ENCODE data around the gene PRPF40A.
"Not testable (repeated sequence)": the region's sequence is repeated elsewhere in the genome, so short reads cannot be mapped to it uniquely, and the experiment has no call there.

PRPF40A gene

DNA sequence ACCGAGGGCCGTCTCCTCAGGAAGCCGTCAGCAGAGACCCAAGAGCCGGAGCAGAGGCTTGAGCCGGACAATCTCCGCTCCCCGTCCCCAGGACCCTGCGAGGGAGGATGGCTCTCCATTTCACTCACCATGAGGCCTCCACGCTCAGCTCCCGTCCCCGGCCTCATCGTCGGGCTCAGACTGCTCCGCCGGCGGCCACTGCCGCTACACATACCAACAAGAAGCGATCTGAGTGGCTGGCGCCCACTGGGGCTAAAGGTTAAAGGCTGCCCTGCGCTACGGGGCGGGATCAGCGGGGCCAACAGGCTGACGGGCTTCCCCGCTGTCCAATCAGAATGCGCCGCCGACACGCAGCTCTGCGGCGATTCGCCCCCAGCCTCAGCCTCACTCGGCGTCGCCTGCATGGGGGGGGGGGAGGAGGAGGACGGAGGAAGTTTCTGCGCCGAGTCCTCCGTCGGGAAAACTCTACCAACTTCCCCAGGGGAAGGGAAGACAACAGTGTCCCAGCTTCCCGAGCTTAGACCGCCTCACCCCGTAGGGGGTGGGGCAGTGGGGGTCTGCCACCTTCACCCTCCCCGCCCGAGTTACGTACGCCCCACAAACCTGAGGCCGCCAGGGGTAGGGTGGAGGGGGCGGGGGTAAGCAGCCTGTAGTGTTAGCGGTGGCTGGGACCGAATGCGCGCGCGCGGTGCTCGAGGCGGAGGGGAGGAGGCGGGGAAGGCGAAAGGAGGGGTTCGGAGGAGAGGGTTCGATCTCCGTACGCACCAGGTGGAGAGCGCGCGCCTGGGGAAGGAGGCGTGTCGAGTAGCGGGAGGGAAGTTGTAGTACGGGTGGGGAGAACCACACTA is at the start of gene PRPF40A:
PRPF40A (minus strand) TSS at position 234 of the 848 bp plus-strand sequence; CDS start at position 212, 22 bp downstream.
- DNase-seq, result peak; percentile 99

DNA sequence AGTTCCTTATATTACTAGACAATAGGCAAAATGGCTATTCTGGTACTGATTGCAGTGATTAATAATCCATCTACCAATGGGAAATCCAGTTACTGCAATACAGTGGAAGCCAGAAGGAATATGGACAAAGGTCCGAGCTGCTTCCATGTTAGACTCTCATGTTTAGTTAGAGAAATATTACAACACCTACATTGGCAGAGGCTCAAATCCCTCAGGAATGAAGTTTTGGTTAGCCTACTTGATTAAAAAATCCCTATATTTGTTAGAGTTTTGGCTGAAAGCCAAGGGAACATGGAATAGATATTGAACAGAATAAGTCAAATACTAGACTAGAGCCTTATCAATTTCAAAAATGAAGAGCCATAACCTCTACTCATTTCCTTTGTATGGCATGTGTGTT is 49.7 kb upstream of the PRPF40A start:
- no peak for DNase-seq

DNA sequence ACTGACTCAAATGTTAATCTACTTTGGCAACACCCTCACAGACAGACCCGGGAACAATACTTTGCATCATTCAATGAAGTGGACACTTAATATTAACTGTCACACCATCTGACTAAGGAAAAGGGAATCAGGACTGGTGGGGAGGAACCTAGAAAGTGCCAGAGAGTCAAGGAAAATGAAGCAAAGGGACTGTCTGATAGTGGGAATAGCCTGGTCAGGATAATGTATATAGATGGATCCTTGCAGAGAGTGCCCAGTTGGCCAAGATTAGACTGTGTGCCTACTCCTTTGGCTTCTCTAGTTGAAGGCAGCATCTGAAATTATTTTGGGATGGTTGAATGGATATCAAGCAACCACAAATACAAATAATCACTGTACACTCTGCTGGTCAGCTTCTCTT is 46.4 kb upstream of the PRPF40A start:
- DNase-seq, result no peak

DNA sequence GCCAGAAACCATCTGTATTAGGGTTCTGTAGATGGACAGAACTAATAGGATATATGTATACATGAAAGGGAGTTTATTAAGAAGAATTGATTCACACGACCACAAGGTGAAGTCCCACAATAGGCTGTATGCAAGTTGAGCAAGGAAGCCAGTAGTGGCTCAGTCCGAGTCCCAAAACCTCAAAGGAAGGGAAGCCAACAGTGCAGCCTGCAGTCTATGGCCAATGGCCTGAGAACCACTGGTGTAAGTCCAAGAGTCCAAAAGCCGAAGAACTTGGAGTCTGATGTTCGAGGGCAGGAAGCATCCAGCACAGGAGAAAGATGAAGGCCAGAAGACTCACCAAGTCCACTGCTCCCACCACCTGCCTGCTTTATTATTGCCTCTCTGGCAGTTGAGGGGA is 45.9 kb upstream of the PRPF40A start:
- not testable (repeated sequence) for DNase-seq

DNA sequence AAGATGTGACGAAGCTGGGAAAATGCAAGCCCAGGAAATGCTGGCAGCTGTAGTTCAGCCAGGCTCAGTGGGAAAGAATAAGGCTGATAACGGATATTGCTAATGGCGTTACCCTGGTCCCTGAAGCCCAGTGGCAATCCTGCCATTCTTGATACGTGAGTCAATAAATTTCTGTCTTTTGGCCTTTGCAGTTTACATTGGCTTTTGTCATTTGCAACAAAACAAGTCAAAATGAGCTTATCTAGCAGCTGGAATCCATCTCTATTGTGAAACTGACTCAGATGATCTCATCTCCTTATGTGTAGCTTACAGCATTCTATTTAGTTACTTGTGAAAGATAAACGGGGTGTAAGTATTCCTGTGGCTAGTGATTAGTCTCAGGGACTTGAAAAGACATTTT is 44.9 kb upstream of the PRPF40A start:
- DNase-seq, result no peak

DNA sequence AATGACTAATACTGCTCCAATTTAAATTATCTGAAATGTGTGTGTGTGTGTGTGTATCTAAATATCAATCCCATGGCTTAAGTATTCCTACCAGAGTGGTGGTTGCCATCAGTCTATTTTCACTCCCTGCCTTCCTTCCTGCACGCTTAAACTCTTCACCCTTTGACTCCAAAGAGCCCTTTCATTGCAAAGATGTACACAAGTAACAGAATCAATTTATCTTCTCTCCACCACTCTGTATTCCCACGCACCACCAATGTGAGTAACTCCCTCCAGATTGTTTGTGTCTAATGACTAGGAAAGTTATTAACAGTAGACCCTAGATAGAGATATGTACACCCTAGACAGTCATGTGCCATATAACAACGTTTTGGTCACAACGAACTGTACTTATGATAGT is 44.0 kb upstream of the PRPF40A start:
- no peak for DNase-seq

DNA sequence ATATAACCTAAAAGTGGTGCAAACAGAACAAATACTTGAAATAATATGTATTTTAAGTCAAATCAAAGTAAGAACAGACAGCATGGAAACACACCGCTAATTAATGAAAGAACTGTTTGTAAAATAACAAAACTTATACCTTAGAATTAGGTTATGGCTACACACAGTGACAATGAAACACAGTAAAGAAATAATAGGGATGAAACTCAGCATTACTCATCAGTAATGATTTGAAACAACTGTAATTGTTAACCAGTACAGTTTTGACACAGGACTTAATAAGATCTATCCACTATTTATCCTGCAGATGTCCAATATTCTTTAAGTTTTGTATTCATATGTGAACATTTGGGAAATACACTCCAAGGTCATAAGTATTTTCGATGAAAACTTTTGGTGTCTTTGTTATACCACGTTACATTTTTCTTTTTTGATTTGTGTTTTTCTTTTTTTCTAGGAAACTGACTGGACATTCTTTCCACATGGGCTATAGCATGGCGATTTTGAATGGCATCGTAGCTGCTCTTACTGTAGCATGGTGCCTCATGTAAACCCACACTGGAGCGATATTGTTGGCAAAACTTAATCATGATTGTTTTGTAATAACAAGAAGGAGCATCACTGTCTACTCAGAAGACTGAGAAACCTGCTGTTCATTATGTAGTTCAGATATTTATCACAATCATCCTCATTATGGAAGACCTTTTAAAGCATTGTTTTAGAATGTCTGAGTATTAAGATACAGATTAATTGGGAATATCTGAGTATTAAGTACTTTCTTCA is 42.2 kb upstream of the PRPF40A start:
- no peak for DNase-seq

DNA sequence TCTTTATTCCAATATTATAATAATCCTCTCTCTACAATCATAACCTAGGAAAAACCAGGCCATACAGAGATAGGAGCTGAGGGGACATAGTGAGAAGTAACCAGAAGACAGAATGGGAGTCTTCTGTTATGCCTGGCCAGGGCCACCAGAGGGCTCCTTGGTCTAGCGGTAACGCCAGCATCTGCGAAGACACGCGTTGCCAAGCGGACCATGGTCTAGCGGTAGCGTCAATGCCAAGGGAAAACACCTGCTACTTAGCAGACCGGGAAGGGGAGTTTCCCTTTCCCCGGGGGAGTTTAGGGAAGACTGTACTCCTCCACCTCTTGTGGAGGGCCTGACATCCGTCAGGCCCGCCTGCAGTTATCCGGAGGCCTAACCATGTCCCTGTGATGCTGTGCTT is 37.8 kb upstream of the PRPF40A start:
- no peak for DNase-seq

DNA sequence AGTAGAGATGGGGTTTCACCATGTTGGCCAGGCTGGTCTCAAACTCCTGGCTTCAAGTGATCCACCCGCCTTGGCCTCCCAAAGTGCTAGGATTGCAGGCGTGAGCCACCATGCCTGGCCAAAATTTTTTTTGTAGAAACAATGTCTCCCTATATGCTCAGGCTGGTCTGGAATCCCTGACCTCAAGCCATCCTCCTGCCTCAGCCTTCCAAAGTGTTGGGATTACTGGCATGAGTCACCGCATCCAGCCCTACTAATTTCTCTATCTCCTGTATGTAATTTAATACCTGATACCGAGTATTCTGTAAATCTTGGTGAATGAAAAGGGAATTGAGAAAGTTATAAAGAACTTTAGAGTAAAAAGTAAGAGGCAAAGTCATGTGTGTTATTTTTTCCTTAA is 30.5 kb upstream of the PRPF40A start:
- DNase-seq, result not testable (repeated sequence)

DNA sequence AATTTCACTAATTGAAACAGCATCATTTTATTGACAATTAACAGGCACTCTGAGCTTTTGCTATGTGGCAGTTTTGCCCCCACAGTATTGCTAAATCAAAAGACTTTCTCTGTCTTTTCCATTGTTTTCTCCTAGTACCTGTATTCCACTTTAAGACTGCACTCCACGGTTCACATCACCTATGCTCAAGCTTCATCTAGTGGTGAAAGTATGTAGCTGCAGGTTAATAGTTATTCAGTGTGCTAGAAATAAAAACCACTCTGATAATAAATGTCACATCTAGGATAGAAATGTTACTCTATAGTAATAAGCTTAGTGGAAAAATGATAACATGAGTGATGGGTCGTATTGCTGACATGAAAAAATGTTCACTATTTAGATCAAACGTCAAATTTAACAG is 25.7 kb upstream of the PRPF40A start:
- DNase-seq, result no peak

DNA sequence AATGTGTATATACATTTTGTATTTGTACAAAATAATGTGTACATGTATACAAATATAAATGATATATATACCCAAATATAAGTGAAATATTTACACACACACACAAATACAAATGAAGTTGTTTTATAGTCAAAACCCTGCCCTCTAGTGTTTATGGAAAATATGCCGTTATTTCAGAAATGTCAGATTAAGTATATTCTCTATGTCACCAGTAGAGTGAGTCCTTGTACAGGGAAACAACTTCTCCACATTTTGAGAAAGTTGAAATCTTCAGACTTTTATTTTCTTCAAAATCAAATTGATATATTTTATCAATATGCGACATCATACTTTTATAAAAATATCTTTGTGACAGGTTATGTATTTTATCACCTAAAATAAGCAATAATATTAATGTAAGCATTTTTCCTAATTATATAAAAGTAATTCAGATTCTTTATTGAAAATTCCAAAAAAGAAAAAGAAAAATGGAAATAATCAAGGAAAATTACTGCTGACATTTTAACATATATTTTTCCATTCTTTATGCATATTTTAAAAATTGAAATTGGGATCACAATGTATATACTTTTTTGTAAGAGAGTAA is 23.6 kb upstream of the PRPF40A start:
- DNase-seq, result no peak

DNA sequence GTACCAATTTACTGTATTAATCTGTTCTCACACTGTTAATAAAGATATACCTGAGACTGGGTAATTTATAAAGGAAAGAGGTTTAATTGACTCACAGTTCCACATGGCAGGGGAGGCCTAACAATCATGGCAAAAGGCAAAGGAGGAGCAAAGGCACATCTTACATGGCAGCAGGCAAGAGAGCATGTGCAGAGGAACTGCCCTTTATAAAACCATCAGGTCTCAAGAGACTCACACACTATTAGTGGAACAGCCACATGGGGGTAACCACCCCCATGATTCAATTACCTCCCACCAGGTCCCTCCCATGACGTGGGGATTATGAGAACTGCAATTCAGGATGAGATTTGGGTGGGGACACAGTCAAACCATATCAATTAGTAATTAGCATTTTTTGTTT is 22.4 kb upstream of the PRPF40A start:
- not testable (repeated sequence) for DNase-seq

DNA sequence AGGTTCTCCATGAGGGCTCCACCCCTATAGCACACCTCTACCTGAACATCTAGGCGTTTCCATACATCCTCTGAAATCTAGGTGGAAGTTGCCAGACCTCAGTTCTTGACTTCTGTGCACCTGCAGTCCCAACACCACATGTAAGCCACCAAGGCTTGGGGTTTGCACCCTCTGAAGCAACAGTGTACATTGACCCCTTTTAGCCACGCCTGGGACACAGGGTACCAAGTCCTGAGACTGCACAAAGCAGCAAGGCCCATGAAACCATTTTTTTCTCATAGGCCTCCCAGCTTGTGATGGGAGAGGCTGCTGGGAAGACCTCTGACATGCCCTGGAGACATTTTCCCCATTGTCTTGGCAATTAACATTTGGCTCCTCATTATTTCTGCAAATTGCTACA is 21.2 kb upstream of the PRPF40A start:
- DNase-seq, result no peak

DNA sequence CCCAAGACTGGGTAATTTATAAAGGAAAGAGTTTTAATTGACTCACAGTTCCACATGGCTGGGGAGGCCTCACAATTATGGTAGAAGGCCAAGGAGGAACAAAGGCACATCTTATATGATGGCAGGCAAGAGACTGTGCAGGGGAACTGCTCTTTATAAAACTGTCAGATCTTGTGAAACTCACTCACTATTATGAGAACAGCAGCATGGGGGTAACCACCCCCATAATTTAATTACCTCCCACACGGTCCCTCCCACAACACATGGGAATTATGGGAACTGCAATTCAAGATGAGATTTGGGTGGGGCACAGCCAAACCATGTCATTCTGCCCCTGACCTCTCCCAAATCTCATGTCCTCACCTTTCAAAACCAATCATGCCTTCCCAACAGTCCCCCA is 20.2 kb upstream of the PRPF40A start:
- not testable (repeated sequence) for DNase-seq

DNA sequence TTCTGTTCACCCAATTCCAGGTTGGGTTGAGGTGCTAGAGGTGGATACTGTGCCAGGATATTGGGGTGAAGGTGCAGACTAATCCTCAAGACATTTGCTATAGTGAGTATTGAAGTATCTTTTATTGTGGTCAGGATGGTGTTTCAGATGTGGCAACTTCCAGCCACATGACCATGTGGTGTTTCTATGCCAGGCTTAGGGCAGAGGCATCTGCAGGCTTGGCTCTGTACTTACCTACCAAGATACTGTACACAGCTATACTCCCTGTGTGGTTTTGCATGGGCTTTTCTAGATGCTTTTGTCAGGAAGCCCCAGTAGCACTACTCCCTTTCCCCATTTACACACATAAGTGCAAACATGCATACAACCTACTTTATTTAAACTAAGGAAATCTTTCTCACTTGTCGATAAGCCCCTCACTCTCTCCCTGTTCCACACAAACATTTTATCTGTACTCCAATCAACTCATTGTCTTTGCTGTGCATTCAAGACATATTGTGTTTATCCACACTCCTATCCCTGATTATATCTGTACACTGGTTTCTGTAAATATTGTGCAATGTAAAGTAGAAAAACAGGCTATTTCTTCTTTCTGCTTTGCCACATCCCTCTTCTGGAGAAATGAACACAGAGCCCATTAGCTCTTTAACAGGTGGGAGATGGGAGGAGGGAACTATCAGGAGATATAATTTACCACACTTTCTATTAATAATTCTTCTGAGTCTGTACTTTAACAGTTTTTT is 13.5 kb upstream of the PRPF40A start:
- peak; percentile 24 for DNase-seq

DNA sequence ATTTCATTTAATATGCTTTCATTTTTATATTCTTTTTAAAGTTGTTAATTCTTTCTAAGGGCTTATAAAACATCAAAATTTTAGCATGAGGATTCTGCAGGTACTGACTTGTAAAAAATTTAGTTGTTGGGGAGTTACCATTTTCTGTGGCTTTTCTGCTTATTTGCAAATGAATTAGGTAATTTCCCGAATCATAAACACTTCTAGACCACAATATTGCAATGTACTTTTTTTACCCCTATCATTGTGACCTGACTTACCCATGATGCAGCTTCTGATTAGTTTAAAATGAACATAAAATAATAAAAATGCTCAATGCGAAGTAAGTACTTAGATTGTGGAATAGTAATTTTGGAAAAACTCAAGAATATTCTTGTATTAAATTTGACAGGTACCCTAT is 12.6 kb upstream of the PRPF40A start:
- DNase-seq, result no peak

DNA sequence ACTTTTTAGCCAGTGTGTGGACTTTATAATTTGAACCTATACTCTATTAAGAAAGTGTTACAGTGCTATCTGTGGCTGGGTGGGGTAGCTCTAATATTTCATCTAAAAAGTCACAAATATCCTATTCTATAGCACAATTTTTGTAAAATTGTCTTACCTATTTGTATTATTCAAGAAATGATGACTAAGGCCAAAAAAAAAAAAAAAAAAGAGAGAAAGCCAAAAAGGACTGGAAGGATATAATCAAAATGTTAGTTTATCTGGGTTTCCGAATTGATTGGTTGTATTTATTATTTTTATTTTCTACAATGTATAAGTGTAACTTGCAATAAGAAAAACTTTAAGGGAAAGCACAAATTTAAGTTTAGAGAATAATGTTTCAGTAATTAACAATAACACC is 6.7 kb upstream of the PRPF40A start:
- DNase-seq, result no peak

DNA sequence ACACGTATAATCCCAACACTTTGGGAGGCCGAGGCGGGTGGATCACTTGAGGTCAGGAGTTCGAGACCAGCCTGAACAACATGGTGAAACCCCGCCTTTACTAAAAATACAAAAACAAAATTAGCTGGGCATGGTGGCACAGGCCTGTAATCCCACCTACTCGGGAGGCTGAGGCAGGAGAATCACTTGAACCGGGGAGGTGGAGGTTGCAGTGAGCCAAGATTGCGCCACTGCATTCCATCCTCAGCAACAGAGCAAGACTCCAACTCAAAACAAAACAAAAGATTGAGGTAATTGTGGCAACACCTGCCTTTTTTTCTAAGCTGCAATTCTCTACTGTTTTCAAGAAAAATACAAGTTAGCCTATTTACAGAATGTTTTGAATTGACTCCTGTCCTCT is 5.4 kb upstream of the PRPF40A start:
- not testable (repeated sequence) for DNase-seq

DNA sequence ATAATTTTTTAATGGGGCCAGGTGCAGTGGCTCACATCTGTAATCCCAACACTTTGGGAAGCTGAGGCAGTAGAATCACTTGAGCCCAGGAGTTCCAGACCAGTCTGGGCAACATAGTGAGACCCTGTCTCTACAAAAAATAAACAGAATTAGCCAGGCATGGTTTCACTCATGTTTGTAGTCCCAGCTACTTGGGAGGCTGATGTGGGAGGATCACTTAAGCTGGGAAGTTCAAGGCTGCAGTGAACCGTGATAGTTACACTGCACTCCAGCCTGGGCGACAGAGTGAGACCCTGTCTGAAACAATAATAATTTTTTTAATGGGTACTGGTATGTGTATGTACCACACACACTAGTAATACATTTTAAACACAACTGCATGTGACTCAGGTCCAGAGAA is 3.5 kb upstream of the PRPF40A start:
- DNase-seq, result no peak

DNA sequence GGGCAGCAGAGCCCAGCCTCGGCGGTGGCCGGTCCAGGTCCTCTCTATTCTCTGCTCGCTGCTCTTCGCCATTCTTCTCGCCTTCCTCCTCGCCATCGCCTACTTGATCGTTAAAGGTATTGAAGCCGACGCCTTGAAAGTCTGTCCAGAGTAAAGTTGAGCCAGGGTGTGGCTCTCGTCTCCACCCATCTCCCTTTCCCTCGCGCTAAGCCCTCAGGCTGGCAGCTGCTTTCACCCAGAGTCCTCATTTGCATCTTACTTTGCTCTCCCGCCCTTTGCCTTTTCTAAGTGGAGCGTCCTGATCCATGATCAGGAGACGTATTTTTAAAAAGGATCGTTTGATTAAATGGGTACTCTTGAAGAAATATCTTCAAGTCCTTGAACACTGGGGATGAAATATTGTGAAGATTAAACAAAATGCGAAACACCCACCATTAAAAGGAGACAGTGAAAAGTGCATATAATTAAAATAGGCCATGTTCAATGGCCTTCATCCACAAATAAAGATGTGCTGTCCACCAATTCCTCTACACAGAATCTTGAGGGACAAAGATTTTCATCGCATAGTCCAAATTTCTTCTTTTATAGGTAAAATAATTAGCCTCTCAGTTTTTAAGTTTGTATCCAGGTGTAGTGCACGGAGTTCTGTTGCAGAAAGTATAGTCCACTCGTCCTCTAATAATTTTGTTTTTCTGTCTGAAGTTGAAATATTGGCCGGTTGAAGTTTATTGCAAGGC is 1.8 kb upstream of the PRPF40A start:
- no peak for DNase-seq

DNA sequence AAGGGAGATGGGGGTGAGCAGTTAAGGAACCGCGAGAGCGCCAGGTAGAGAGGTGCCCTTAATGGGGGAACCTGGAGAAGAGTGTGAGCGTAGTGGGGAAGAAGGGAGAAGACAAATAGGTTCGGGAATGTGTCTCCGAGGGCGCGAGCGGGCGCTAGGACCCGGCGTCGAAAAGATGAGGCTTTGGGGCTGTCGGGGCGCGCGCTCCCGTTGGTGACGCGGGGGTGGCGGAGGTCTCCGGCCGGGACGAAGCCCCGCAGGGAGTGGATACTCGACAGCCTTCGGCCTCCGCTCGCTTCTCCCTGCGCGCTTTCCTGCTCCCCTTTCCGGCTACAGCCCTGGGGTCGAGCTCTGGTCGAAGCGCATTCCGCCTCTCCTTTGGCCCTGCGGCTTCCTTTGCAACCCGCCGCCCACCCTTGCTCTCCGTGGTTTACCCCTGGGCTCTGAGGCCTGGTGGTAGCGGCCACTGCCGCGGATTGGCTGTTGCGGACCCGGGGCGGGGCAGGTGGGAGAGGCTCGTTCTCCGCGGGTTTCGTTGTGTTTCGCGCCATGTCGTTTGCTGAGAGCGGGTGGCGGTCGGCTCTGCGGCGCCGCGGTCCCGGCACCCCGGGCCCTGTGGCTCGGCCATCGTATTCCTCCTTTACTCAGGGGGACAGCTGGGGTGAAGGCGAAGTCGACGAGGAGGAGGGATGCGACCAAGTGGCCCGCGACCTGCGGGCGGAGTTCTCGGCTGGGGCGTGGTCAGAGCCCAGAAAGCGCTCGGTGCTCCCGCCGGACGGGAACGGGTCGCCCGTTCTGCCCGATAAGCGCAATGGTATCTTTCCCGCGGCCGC is 1.0 kb upstream of the PRPF40A start, which contains the start of gene ARL6IP6:
ARL6IP6 (plus strand) TSS at position 545 of the 833 bp plus-strand sequence; CDS start at position 550, 5 bp downstream.
- peak; percentile 92 for DNase-seq
